ENCODE data around the gene PPIF. TPM values are rescaled to one million over a fixed set of nuclear protein-coding genes. Genes with fewer than 3 reads are reported as not detected.

The PPIF gene
- total and polyA plus RNA-seq, 2 of the 4 experiments (the other 2 are of a cell fraction): 29.2 to 130 TPM

GRCh38 chr10:79379512-79380124 is 32.3 kb downstream of the PPIF start:
- H2AFZ ChIP-seq (replicated peaks; ENCODE audit: low read length, poor library complexity): peak overlapping the region; percentile 64
- H2BK20ac ChIP-seq (ENCODE audit: low read depth, low read length): peak overlapping the region; percentile 30; the same call in 1 of the 2 replicates
- TF ChIP-seq USF2 (IDR thresholded peaks at IDR 0.05; ENCODE audit: low read depth, low read length) (no peak), BHLHE40 (IDR thresholded peaks at IDR 0.05; ENCODE audit: low read depth, low read length) (no peak), CHD1 (IDR thresholded peaks at IDR 0.05; ENCODE audit: low read depth, low read length) (no peak), MAZ (IDR thresholded peaks at IDR 0.05; ENCODE audit: borderline replicate concordance, low read depth, low read length) (no peak), MXI1 (IDR thresholded peaks at IDR 0.05; ENCODE audit: borderline replicate concordance, low read depth, low read length) (no peak)
- no peak overlapping the region for H3K9ac ChIP-seq (ENCODE audit: low read depth, low read length)
- H3K9me3 ChIP-seq (ENCODE audit: control insufficient read depth, insufficient read depth, low read length): no peaks in the 10 kb centered on the region
- H3K36me3 ChIP-seq (ENCODE audit: control insufficient read depth, insufficient read depth, low read length): peaks cover 11% of the 10 kb centered on the region; the same call in 1 of the 2 replicates
- no TSS peak for BruUV-seq (replicated peaks)
- H3K4me3 ChIP-seq (ENCODE audit: insufficient read depth, low read depth, low read length): no peak overlapping the region
- no peak for DNase-seq
- no peak overlapping the region for H3K18ac ChIP-seq (ENCODE audit: low read depth, low read length)
- H3K4ac ChIP-seq (ENCODE audit: low read depth, low read length): peak overlapping the region; percentile 84
- no peak overlapping the region for H3K4me2 ChIP-seq (ENCODE audit: low read depth, low read length)
- H3K4me1 ChIP-seq (ENCODE audit: control insufficient read depth, insufficient read depth, low read length): peaks cover 39% of the 10 kb centered on the region
- peak overlapping the region; percentile 61 to 64; a peak in 3 of 4 replicates for H4K8ac ChIP-seq (ENCODE audit: low read depth in 2 of 2, low read length in 2 of 2)
- dilution Hi-C loops (cut with HindIII; ENCODE audit: low sequenced_read_pairs, unreplicated experiment) (no loop called here), in situ Hi-C loops (cut with MboI; ENCODE audit: low sequenced_read_pairs) (loop anchor here (10.0 to 25.0 kb wide), 3 partner anchors 108 to 545 kb away; no protein-coding TSS in a partner anchor), intact Hi-C loops (cut with micrococcal nuclease) (loop anchor here (10.0 kb wide), 1 partner anchor 155 kb away; no protein-coding TSS in a partner anchor)
- H2BK120ac ChIP-seq (ENCODE audit: low read depth, low read length): peak overlapping the region; percentile 38
- peak overlapping the region; percentile 76; the same call in 1 of the 3 replicates for H2BK15ac ChIP-seq (ENCODE audit: low read depth, low read length)
- H3K27me3 ChIP-seq (ENCODE audit: control insufficient read depth, insufficient read depth, low read length): no peaks in the 10 kb centered on the region
- ChIA-PET CTCF (no interaction called here), POLR2A (ENCODE audit: unreplicated experiment) (interaction anchor here (0.6 kb wide), 1 partner anchor 686 kb away, joined by 3 read pairs; no protein-coding TSS in a partner anchor)
- H3K14ac ChIP-seq (replicated peaks; ENCODE audit: low read depth, low read length): peak overlapping the region; percentile 64
- peak overlapping the region; percentile 83 for H2AK9ac ChIP-seq (replicated peaks; ENCODE audit: low read depth, low read length, poor library complexity)
- H3K56ac ChIP-seq (ENCODE audit: extremely low read depth, insufficient read depth, low read length): no peak overlapping the region
- ATAC-seq (ENCODE audit: low read depth): no peak
- H3K27ac ChIP-seq (ENCODE audit: insufficient read depth, low read length): peak overlapping the region; percentile 8
- H4K20me1 ChIP-seq (ENCODE audit: insufficient read depth, low read length): no peaks in the 10 kb centered on the region
- peak overlapping the region; percentile 90 for H4K91ac ChIP-seq (ENCODE audit: insufficient read depth, low read depth, low read length)
- peaks cover 3 to 18% of the 10 kb centered on the region in 2 experiments; a peak in 1 of 4 replicates for H3K79me1 ChIP-seq (ENCODE audit: low read depth in 1 of 2, low read length in 2 of 2)
- H4K5ac ChIP-seq (ENCODE audit: low read depth, low read length): peak overlapping the region; percentile 37; the same call in 1 of the 2 replicates
- H3K23ac ChIP-seq (ENCODE audit: low read depth, low read length): 0 out of 2 replicates have a peak overlapping the region, but pooled peaks have one; percentile 52
- H2AK5ac ChIP-seq (ENCODE audit: low read depth, low read length): peak overlapping the region; percentile 92
- whole genome bisulfite sequencing, 2 experiments (ENCODE audit: extremely low coverage in 2 of 2, insufficient read length in 1 of 2): 82% methylated on average over 5 of the region's 9 CpGs; no CpG with 5 or more reads in 1 of the 2 experiments
- peaks cover 32% of the 10 kb centered on the region for H3K9me1 ChIP-seq (ENCODE audit: insufficient read depth, low read length)
- no peak overlapping the region for H2BK5ac ChIP-seq (ENCODE audit: low read depth, low read length, poor library complexity, severe bottlenecking)
